DMS53 (cell line): ENCODE data around the gene RHOXF2B.
"Not testable (repeated sequence)": the region's sequence is repeated elsewhere in the genome, so short reads cannot be mapped to it uniquely, and the experiment has no call there.

Experiments
- DNase-seq: peaks from one replicate; lab custom pipeline; 2025; lab: John Stamatoyannopoulos, UW

The RHOXF2B gene

DNA sequence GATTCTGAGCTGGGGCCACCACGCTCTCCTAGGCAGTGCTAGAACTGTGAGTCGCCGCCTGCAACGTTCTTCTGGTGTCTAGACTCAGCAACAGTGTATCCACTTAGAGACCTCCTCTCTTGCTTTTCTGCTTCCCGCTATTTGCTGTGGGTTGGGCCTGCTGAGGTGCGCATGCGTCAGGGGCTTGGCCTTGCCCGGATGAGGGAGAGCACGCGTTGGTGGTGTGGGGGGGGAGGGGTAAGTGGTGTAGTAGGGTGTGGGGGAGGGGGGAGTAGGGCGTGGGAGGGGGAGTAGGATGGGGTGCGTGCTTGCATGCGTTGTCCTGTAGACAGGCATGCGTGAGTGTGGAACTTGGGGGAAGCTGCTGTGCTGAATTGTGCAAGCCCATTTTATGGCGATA lies at the start of gene RHOXF2B:
RHOXF2B (minus strand) TSS at position 101 of the 400 bp plus-strand sequence. CDS start 138 bp downstream, outside the sequence.
- not testable (repeated sequence) for DNase-seq

GRCh38 chrX:120125444-120125843 lies 48.0 kb upstream of the RHOXF2B start:
- peak; percentile 8 for DNase-seq

DNA sequence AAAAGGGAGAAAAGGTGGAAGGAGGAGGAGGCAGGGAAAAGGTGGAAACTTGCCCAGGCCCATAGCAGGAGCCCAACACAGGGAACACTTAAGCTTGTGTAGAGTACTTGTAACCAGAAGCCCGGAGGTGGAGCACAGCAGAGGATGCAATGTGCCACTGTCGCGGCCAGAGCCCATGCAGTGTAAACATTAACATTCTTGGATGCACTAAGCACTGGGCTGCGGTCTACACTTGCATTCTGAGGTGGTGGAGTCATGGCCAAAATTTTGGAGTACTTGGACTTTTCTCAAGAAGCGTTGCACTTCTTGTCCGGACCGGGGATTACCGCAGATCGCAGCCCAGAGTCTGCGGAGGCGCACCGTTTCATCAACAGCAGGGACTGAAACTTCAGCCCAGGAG lies 42.7 kb upstream of the RHOXF2B start:
- peak; percentile 43 for DNase-seq

GRCh38 chrX:120115438-120115963 lies 38.0 kb upstream of the RHOXF2B start, which contains the start of gene RHOXF1:
RHOXF1 (minus strand) TSS chrX:120115913; CDS start chrX:120115862, 51 bp downstream.
- DNase-seq: no peak

GRCh38 chrX:120111611-120112010 lies 34.1 kb upstream of the RHOXF2B start:
- DNase-seq: no peak

DNA sequence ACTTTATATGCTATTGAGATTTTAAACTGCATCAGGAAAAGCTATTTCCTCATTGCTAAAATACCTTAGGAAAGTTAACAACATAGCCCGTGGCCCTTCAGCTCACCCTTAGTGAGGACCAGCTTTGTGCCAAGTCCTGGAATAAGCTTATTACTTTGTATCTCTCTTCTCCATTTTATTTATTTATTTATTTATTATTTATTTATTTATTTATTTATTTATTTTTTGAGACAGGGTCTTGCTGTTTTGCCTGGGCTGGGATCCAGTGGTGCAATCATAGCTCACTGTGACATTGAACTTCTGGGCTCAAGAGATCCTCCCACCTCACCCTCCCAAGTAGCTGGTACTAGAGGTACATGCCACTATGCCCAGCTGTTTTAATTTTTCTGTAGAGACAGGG lies 31.9 kb upstream of the RHOXF2B start:
- DNase-seq: no peak

- DNase-seq: not testable (repeated sequence)
Measured at GRCh38 chrX:120104707-120105106, 27.2 kb upstream of the RHOXF2B start.

- not testable (repeated sequence) for DNase-seq
Measured at GRCh38 chrX:120101057-120101456, 23.6 kb upstream of the RHOXF2B start.

- DNase-seq: no peak
Measured at GRCh38 chrX:120090208-120090607, 12.7 kb upstream of the RHOXF2B start.

GRCh38 chrX:120087289-120088017 lies 10.0 kb upstream of the RHOXF2B start:
- DNase-seq: no peak

DNA sequence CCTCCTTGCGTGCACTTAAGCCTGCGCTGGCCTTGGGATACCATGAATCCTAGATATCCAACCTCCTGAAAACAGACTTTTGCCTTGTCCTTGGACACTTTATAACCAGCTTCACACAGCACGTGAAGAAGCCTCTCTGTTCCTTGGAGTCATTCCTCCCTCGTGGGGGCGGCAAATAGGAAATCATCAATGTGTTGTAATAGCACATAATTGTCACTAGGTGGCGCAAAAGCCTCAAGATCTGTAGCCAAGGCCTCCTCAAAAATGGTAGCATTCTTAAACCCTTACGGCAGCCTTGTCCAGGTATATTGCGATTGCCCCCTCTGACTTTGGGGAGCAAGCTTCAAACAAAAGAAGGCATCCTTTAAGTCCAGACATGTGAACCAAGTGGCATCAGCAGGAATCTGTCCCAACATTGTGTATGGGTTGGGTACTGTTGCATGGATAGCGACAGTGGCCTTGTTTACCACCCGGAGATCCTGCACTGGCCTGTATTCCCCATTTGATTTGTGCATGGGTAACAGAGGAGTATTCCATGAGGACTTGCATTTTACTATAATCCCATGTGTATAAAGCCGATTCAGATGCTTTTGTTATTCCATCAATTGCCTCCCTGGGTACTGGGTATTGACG lies 8.2 kb upstream of the RHOXF2B start:
- not testable (repeated sequence) for DNase-seq

GRCh38 chrX:120066169-120066568 lies 11.3 kb downstream of the RHOXF2B start:
- DNase-seq: not testable (repeated sequence)

DNA sequence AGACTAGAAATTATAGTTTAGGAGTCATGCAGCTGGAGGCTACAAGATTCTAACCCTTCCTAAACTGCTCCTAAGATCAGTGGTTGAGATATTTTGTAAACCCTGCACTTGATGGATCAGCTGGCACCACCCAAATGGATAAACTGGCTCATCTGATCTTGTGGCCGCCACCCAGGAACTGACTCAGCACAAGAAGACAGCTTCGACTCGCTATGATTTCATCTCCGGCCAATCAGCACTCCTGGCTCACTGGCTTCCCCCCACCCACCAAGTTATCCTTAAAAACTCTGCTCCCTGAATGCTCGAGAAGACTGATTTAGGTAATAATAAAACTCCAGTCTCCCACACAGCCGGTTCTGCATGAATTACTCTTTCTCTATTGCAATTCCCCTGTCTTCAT lies 34.8 kb downstream of the RHOXF2B start:
- not testable (repeated sequence) for DNase-seq

GRCh38 chrX:120042247-120042646 lies 35.2 kb downstream of the RHOXF2B start:
- not testable (repeated sequence) for DNase-seq

DNA sequence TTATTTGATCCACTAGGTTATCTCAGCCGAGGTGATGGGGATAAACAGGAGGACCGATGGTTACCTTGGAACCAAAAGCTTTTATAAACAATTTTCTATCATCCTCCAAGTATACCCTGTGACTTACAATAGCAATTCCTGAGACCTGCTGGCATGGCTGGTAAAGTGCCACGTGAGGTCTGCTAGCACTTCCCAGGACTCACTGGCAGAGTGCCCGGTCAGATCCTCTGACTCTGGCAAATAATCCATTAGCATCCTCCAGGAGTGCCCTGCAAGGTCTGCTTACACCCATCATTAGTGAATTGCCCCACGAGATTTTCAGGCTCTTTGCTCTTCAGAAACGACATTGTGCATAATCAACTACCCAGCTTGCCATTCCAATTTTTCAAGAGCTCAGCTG lies 37.3 kb downstream of the RHOXF2B start:
- DNase-seq: not testable (repeated sequence)

DNA sequence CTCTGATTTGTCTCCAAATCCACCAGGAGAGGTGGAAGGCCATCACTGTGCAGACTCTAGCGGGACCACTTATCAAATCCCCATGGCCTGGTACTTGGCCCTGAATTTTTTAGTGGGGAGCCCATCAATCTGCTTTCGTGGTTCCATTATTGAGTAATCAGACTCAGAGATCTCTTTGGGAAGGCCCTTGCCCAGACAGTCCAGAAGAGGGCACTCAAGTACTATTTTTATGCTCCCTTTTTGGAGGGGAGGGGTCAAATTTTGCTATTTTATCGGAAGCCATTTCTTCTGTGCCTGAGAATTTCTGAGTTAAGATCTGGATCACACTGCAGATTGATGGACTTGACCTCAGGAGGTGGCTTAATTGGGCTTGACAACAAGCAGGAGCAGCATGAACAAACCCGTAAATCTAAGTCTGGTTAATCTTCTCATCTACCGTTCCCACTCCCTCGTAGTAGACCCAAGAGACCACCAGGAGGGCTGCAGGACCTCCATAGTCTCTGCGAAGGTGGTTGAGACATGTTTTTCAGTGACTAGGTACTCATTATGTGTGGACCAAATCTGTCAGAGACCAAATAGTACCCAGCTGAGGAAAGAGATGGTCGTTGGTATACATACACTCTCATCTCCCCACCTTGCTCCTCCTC lies 38.3 kb downstream of the RHOXF2B start:
- not testable (repeated sequence) for DNase-seq

DNA sequence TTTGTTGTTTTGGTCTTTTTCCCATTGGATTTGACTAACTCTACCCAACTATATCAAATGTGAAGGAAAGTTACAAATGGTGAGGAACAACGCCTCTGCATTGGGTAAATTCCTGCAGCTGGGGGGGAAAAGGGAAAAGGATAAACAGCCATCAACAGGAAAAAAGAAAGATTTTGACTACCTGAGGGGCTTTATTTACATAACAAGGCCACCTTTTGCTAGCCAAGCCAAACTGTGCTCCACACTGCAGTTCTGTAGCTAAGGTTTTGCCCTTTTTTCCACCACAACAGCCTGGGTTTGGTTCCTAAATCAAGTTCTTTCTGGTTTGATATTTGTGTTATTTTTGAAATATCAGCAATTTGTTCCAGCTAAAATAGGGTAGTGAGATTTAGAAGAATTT lies 40.8 kb downstream of the RHOXF2B start:
- DNase-seq: no peak

DNA sequence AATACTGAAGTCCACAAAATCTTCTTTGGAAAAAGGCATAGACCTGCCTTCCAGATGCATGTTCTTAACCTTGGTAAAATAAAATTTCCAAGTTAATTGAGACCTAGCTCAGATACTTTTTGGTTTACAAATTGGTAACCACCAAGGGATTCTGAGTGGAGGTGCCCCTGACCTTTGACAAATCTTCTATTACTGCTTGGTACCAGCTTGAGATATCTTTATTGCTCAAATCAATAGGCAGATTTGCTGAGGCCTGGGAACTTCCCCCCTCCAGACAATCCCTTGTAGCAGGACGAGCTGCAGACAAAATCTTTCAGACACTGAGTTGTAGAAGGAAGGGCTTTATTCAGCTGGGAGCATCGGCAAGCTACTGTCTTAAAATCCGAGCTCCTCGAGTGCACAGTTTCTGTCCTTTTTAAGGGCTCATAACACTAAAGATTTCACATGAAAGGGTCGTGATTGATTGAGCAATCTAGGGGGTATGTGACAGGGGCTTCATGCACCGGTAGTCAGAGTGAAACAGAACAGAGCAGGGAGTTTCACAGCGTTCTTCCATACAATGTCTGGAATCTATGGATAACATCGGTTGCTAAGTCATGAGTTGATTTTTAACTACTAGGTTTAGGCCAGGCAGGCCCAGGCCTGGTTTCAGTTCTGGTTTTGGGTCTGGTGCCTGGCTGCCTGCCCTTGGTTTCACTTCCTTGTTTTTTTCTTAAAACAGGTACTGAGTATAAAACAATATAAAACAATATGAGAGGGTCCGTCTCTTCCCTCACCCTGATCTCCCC lies 41.8 kb downstream of the RHOXF2B start:
- DNase-seq: not testable (repeated sequence)

GRCh38 chrX:120029354-120029753 lies 48.1 kb downstream of the RHOXF2B start:
- no peak for DNase-seq

DNA sequence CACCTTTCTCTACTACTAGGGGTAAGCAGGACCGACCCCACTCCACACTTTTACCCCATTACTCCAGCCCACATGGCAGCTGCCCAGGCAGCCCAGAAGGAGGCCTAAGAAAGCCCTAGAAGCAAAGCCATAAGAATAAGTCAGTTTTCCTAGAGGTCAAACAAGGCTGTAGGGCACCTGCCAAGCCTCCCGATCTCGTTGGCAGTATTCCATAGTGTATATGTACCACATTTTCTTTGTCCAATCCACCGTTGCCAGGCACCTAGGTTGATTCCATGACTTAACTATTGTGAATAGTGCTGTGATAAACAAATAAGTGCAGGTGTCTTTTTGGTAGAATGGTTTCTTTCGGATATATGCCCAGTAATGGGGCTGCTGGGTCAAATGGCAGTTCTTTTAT lies 54.2 kb downstream of the RHOXF2B start:
- DNase-seq: peak; percentile 36

GRCh38 chrX:120022763-120023162 lies 54.7 kb downstream of the RHOXF2B start:
- DNase-seq: no peak
